Stimulated activated naive CD8-positive, alpha-beta T cell treated with anti-CD3 and anti-CD28 coated beads, Interleukin-15, amount 100 ng/mL, for 72 hours (primary cell): Measurements from ENCODE around the gene ZIC5.
A peak's percentile ranks its signal among the peaks of the same experiment; 100 is the strongest.

Source experiments
- ATAC-seq: fragments of 150-1000 bp; cut with Tn5 transposase; 2 replicates; pipeline ENCODE4 v1.10.0; 2021; ENCODE audit warnings: mild to moderate bottlenecking, moderate library complexity
- DNase-seq, 2 donors: peaks; one replicate each; pipeline ENCODE4 v3.0.0; 2021 to 2022
- H3K27ac Mint-ChIP-seq, 2 donors: one replicate each; pipeline ENCODE4 v1.8.0; 2022; ENCODE audit warnings: mild to moderate bottlenecking in 2 of 2, mixed read lengths in 2 of 2, moderate library complexity in 2 of 2
- H3K27me3 Mint-ChIP-seq: one replicate; pipeline ENCODE4 v1.8.0; 2022; ENCODE audit warnings: mixed read lengths
- H3K4me1 Mint-ChIP-seq: one replicate; pipeline ENCODE4 v1.8.0; 2022; ENCODE audit warnings: mild to moderate bottlenecking, mixed read lengths
- H3K4me3 Mint-ChIP-seq, 2 donors: one replicate each; pipeline ENCODE4 v1.8.0; 2022; ENCODE audit warnings: mild to moderate bottlenecking in 2 of 2, mixed read lengths in 2 of 2, moderate library complexity in 1 of 2
- H3K9me3 Mint-ChIP-seq, 2 donors: one replicate each; pipeline ENCODE4 v1.8.0; 2022; ENCODE audit warnings: mixed read lengths in 2 of 2

The ZIC5 gene

DNA sequence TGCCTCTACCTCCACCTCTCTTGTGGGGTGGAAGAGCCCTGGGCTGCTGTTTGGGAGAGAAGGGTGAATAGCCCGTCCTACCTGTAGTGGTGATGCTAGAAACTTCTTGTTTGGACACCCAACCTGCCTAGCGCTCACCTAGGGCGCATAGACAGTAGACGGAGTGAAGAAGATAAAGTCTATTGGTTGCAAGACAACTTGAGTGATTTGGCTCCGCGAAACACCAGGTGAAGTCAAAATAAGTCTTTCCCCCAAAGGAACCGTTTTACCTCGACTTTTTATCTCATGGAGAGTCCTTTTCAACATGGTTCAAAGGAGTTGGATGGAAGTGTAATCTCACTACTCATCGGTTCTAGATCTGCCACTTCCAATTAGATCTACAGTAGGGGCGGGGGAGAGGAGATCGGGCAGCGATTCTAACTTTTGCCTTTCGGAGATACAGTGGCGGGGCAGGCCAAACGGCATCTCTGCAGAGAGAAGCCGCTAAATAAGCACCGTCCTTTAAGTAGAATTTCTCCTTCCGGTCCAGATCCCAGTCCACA is 694 bp upstream of the ZIC5 start:
- H3K27me3 Mint-ChIP-seq, result peaks cover 88% of the 10 kb centered on the region

DNA sequence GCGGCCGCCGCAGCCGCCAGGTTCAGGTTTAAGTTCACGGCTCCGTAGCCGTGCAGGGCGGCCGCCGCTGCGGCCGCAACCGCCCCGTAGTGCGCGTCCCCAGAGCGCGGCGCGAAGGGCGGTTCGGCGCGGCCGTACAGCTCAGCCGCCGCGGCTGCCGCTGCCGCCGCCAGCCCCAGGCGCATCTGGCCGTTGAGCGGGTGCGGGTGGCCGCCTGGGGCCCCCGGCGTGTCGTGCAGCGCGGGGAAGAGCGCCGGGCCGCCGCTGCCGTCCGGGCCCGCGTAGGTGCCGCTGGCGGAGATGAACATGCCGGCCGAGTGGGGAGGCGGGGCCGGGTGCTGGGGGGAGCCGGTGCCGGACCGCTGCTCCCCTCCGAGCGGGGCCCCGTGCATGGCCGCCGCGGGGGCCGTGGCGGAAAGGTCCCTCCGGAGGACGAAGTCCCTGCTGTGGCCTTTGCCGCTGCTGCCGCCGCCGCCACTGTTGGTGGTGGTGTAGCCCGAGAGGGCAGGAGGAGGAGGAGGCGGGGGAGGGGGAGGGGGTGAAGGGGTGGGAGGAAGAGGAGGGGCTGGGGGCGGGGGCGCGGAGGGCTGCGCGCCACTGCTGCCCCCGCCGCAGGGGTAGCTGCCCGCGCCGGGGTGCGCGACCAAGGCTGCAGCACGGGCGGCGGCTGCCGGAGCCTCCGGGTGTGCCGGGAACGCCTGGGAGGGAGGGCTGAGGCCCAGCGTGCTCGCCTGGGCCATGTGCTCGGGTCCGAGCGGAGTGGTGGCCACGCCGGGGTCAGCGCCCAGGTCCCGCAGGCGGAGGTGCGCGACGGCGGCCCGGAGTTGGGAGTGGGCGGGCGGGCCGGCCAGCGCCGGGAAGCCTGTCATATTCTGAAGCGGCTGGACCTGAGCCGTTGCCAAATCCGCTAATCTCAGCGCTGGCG is 654 bp downstream of the ZIC5 start:
- DNase-seq (no peak), ATAC-seq (peak; percentile 25)
- H3K4me1 Mint-ChIP-seq, result peaks cover 31% of the 10 kb centered on the region
- H3K9me3 Mint-ChIP-seq, result no peaks in the 10 kb centered on the region
- H3K27me3 Mint-ChIP-seq, result peaks cover 88% of the 10 kb centered on the region
- no peak overlapping the region for H3K27ac Mint-ChIP-seq
- H3K4me3 Mint-ChIP-seq, result peak overlapping the region in 1 of 2 donors; percentile 44

More for the DNA sequence above, 694 bp upstream of the ZIC5 start:
- Mint-ChIP-seq H3K4me3 (peak overlapping the region; percentile 13 to 57), H3K4me1 (peaks cover 31% of the 10 kb centered on the region), H3K9me3 (no peaks in the 10 kb centered on the region), H3K27ac (peak overlapping the region in 1 of 2 donors; percentile 85)
- DNase-seq (no peak), ATAC-seq (no peak)

DNA sequence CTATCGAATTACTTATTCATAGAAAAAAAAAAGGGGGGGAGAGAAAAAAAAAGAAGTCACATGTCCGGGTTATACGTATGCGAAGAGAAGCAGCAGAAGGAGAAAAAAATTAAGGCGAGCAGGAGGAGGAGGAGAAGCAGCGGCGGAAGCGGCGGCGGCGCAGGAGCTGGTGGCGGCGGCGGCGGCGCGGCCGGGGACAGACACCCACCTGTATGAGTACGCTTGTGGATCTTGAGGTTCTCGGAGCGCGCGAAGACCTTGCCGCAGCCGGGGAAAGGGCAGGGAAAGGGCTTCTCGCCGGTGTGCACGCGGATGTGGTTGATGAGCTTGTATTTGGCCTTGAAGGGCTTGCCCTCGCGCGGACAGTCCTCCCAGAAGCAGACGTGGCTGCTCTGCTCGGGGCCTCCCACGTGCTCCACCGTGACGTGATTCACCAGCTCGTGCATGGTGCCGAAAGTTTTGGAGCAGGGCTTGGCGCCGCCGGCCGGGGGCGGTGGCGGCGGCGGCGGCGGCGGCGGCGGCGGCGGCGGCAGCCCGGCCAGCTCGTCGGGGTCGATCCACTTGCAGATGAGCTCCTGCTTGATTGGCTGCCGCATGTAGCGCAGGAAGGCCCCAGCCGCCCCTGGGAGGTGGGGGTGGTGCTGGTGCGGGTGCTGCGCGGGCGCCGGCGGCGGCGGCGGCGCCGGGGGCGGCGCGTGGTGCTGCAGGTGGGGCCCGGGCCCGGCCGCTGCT is 1.5 kb downstream of the ZIC5 start:
- no peaks in the 10 kb centered on the region for H3K9me3 Mint-ChIP-seq
- peak overlapping the region in 1 of 2 donors; percentile 86 for H3K27ac Mint-ChIP-seq
- peaks cover 88% of the 10 kb centered on the region for H3K27me3 Mint-ChIP-seq
- peak overlapping the region; percentile 81 to 89 for H3K4me3 Mint-ChIP-seq
- DNase-seq, result peak in 1 of 2 donors; percentile 64
- ATAC-seq, result peak; percentile 68
- peaks cover 31% of the 10 kb centered on the region for H3K4me1 Mint-ChIP-seq

DNA sequence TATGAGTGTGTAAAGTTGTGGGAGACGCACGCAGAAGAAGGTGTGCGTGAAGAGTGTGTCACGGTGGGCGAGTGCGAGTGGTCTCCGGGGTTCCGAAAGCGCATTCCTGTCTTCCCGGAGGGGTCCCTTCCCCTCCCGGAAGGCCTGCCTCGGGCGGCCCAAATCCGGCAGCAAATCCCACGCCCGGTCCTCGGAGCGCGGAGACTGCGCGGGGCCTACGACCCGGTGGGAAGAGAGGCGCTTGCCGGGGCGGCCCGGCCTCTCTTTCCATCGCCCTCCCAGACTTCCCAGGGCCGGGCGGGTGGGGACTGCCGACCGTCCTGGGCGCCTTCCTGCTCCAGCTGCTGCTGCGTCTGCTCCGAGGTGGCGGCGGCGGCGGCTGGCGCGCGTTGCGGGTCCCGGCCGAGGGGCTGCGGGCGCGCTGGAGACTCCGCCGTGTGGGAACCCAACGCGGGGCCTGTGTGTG is 2.1 kb downstream of the ZIC5 start:
- DNase-seq (no peak), ATAC-seq (no peak)
- peaks cover 84% of the 10 kb centered on the region for H3K27me3 Mint-ChIP-seq
- peaks cover 31% of the 10 kb centered on the region for H3K4me1 Mint-ChIP-seq
- peak overlapping the region in 1 of 2 donors; percentile 86 for H3K27ac Mint-ChIP-seq
- peak overlapping the region; percentile 81 to 89 for H3K4me3 Mint-ChIP-seq
- no peaks in the 10 kb centered on the region for H3K9me3 Mint-ChIP-seq

DNA sequence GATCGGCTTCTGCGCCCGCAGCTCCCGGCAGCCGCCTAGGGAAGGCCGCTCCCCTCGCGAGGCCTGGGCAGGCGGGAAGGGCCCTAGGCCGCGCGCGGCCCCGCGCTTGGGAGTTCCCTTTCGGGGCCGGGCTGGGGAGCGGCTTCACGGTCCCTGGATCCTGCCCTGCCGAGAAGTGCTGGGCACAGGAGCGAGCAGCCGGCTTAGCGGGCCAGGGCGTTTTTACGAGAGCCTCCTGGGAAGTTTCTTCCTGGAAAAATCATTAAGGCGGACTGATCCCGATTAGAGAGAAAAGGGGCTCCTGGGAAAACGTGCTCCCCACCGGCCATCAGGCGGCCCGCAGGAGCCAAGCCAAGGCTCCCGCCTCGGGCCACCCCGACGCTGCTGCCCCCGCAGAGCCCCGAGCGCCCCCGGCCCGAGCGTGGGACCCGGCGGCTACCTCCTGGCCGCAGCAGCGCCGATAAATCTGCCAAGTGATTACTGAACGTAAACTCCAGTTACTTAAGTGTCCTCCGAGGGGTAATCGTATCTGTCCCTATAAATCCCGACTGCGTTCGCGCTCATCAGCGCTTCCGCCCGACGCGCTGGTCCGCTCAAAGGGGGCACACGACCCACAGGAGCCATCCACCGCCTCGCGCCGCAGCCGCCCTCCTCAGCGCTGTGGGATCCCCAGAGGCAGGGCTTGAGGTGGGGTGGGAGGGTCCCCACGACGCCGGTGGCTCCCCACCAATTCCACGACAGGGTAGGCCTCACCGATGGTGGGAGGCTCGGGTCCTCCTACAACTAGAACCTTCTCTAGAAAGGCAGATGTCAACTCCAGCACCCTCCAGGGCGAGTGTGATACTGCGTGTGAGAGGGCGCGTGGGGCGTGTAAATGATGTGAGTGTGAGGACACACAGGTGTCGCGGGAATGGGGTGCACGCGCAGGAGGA is 2.8 kb downstream of the ZIC5 start:
- Mint-ChIP-seq H3K27me3 (peaks cover 83% of the 10 kb centered on the region), H3K27ac (no peak overlapping the region), H3K4me3 (peak overlapping the region; percentile 72 to 81), H3K9me3 (no peaks in the 10 kb centered on the region), H3K4me1 (peaks cover 31% of the 10 kb centered on the region)
- DNase-seq (no peak), ATAC-seq (no peak)

DNA sequence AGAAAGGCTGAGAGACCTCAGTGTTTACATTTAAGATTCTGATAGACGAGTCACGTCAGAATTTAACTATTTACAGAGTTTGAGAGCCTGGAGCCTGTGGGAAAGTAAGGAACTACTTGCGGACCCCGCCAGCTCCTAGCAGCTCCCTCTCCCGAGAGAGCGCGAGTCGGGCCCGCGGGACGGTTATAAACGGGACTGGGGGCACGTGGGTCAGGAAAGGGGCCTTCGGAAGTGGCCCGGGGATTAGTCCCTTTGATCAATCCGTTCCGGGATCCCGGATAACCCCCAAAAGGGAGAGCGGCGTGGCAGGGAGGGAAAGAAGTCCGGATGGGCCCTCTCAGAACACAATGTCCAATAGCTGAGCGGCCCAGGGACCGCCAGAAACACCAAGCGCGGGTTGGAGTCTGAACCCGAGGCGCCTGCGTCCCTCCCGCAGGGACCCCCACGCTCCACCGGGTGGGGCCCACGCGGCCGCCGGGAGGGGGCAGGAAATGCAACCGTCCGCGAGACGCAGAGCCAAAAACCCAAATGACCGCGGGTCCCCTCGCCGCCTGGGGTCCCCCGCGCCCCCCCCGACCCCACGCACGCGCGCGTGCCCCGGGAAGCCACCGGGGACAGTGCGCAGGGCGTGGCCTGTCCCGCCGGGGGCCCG is 3.6 kb downstream of the ZIC5 start:
- Mint-ChIP-seq H3K27ac (no peak overlapping the region), H3K27me3 (peaks cover 77% of the 10 kb centered on the region), H3K4me3 (peak overlapping the region; percentile 16 to 58), H3K4me1 (peaks cover 31% of the 10 kb centered on the region), H3K9me3 (no peaks in the 10 kb centered on the region)
- ATAC-seq, result no peak
- no peak for DNase-seq

DNA sequence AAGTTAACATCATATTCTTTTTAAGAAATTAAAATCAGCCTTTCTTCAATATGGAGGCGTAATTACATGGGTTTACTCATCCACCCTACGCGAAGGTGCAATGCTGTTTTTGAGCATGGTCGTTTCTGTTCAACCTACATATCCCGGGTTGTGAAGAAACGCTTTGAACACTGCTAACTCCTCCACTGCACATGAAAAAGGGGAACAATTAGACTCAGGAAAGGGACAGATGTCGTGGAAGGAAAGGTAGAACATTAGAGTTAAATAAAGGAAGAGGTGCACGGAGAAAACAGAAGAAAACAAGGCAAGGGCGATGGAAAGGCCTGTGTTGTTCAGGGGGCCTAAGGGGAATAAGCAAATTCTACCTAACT is 4.1 kb downstream of the ZIC5 start:
- ATAC-seq (no peak), DNase-seq (no peak)
- H3K4me1 Mint-ChIP-seq, result peaks cover 31% of the 10 kb centered on the region
- H3K4me3 Mint-ChIP-seq, result peak overlapping the region; percentile 16 to 58
- no peak overlapping the region for H3K27ac Mint-ChIP-seq
- no peaks in the 10 kb centered on the region for H3K9me3 Mint-ChIP-seq
- peaks cover 75% of the 10 kb centered on the region for H3K27me3 Mint-ChIP-seq

DNA sequence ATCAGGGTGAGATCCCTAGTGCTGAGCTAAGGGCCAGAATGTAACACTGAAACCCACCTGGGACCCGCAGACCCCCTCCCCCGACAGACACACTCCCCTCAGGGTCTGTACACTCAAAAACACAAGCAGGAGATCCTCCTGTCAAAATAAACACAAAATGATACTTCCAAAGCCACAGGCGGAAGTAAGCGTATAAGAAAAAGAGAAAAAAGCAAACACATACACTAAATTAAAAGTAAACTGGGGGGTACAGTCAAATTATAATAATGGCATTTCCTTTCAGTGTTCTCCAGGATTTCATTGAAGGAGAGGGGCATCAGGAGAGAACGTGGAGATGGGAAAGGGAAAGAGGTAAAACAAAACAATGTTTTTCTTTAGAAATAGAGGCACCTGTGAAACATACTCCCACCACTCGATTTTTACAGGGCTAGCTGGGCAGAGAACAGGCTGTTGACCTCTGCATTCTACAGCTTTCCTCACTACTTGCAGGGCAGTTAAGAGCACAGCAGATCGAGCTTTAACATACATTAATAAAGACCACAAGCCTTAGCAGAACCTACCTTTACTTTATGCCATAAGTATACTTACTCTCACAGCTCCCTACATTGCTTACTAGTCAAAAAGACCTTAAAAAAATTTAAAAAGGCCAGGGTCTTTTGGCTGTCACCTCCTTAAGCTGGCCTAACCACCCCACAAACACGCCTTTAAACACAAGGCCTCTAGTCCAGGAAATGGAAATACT is 5.3 kb downstream of the ZIC5 start:
- H3K4me3 Mint-ChIP-seq, result no peak overlapping the region
- H3K27ac Mint-ChIP-seq, result no peak overlapping the region

DNA sequence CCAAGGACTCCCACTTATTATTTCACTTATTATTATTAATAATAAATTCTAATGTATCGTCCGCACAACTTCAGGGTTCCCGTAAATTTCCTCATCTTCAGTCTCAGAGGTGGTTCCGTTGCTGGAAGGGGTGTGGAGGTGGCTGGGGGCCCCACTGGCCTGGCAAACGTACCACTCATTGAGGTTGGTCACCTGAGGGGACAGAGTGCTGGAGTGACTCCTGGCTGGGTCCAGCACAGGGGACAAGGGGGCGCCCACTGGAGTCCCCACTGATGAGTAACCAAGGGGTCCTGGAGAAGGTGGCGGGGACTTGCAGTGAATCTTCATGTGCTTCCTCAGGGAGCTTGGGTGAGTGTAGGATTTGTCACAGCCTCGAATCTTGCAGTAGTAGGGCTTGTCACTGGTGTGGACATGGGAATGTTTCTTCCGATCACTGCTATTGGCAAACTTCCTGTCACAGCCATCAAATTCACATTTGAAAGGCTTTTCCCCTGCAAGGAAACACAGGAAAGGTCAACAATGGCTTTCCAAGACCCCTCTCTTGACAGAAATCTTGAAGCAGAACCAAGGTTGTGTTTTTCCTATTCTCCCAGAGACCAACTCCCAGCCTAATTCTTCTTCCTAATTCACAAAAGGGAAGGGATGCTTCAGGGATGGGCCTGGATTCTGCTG is 6.1 kb downstream of the ZIC5 start:
- H3K27me3 Mint-ChIP-seq, result peaks cover 85% of the 10 kb centered on the region
- H3K27ac Mint-ChIP-seq, result no peak overlapping the region
- no peaks in the 10 kb centered on the region for H3K9me3 Mint-ChIP-seq
- H3K4me1 Mint-ChIP-seq, result peaks cover 26% of the 10 kb centered on the region
- DNase-seq, result no peak
- ATAC-seq, result no peak
- H3K4me3 Mint-ChIP-seq, result no peak overlapping the region

More for the DNA sequence above, 5.3 kb downstream of the ZIC5 start:
- no peak for DNase-seq
- H3K27me3 Mint-ChIP-seq, result peaks cover 78% of the 10 kb centered on the region
- peaks cover 21% of the 10 kb centered on the region for H3K4me1 Mint-ChIP-seq
- no peak for ATAC-seq
- H3K9me3 Mint-ChIP-seq, result no peaks in the 10 kb centered on the region

DNA sequence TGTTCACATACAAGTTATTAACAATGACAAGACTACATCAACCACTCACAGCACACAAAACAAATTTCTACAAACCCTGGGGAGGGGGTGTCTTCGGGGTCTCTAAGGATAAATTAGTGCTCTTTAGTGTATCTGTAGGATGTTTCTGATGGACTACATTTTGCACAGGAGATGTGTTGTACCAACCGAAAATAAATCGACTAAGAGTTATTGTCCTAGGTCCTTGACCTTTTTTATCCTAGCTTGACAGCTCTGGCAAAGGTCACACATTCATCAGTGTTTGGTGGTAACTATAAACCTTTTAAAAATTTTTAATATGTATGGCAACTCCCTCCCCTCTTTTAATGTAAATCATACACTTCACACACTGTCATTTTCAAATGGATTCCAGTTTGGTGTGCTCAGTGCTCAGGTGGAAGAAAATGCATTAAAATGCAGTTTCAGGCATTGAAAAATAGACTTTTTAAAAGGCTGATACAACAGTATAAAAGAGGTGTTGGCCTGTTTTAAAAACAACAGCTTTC is 7.7 kb downstream of the ZIC5 start:
- peaks cover 27% of the 10 kb centered on the region for H3K4me1 Mint-ChIP-seq
- no peak overlapping the region for H3K27ac Mint-ChIP-seq
- no peaks in the 10 kb centered on the region for H3K9me3 Mint-ChIP-seq
- ATAC-seq, result no peak
- H3K27me3 Mint-ChIP-seq, result peaks cover 83% of the 10 kb centered on the region
- DNase-seq, result no peak
- no peak overlapping the region for H3K4me3 Mint-ChIP-seq

DNA sequence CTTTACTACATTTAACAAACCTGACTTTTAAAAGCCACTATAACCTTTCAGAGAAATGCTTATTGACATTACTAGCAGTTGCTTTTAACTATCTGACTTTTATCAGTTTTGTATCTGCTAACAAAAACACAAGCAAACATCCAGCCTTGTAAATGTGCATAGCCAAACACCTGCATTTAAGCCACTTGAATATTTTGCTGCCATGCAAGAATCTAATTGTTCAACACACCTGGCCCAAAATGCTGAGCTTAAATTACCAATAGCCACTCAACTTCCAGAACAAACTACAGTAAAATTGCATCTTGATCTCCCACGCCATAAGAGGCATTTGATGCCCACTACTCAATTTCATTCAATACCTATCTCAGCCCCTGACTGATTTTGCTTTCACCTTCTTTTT is 9.3 kb downstream of the ZIC5 start:
- ATAC-seq (no peak), DNase-seq (no peak)
- Mint-ChIP-seq H3K4me3 (no peak overlapping the region), H3K9me3 (no peaks in the 10 kb centered on the region), H3K4me1 (peaks cover 30% of the 10 kb centered on the region), H3K27me3 (peaks cover 85% of the 10 kb centered on the region), H3K27ac (no peak overlapping the region)

DNA sequence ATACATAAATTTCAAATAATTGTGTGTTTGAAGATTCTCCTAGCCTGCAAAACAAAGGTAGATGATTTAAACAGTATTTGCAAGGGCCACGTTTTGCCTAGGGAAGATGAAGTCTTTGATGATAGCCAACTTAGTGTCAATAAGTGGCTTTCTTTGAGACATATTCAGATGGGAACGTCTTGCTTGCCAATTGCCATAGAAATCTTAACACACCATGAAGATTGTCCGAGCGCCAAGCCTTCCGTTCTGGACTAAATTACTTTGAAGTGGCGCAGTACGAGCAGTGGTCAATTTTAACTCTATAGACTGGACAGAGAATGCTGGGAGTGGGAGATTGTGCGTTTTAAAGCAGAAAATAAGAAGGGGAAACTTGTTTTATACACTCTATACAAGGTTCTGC is 9.9 kb downstream of the ZIC5 start:
- H3K4me1 Mint-ChIP-seq, result peaks cover 36% of the 10 kb centered on the region
- DNase-seq (no peak), ATAC-seq (no peak)
- peaks cover 85% of the 10 kb centered on the region for H3K27me3 Mint-ChIP-seq
- no peak overlapping the region for H3K27ac Mint-ChIP-seq
- no peaks in the 10 kb centered on the region for H3K9me3 Mint-ChIP-seq
- H3K4me3 Mint-ChIP-seq, result no peak overlapping the region

DNA sequence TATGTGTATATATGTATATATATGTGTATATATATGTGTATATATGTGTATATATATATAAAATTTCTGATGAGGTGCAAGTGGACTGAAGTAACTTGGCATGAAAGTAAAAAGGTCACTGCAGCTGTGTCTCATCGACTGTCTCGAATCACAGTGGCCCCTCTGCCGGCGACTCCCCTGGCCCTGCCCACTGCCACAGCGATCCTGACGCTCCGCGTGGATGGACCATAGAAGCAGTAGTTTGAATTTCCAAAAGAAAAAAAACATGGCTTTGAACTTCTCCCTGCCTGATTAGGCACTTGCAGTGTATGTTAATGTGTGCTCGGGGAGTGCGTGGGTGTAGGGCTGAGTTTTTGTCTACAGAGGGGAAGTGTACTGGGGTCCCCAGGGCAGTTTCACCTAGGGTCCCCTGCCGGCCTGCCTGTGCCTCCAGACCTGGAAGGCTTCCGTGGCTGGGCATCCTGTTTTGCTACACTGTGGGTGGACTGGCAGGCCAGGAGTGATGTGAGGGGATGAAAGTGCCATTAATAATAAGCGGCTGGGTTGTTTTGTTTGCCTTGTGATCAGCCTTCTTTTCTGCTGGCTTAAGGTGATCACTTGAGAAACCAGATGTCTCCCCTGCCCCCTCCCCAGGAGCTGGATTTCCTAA is 10.8 kb downstream of the ZIC5 start:
- H3K27ac Mint-ChIP-seq, result no peak overlapping the region
- DNase-seq (no peak), ATAC-seq (no peak)
- no peak overlapping the region for H3K4me3 Mint-ChIP-seq
- H3K4me1 Mint-ChIP-seq, result peaks cover 45% of the 10 kb centered on the region
- no peaks in the 10 kb centered on the region for H3K9me3 Mint-ChIP-seq
- H3K27me3 Mint-ChIP-seq, result peaks cover 85% of the 10 kb centered on the region
